SU-DHL-6 (cell line): ENCODE data around the gene CARD19.

Source experiments
- EZH2phosphoT487 ChIP-seq: fragments of 200-600 bp; sonication (generic), shearing (Covaris generic); conservative IDR thresholded peaks from 2 replicates; pipeline ENCODE4 v1.6.1; 2018; ENCODE audit warnings: mild to moderate bottlenecking, antibody characterized with exemption, low read length, moderate library complexity, mixed read lengths
- TF ChIP-seq, protein P1 (sequence below): fragments of 200-600 bp; sonication (generic); IDR thresholded peaks from one replicate; pipeline ENCODE4 v1.5.1; 2017; ENCODE audit warnings: antibody characterized with exemption, mild to moderate bottlenecking, low read length, moderate library complexity; ENCODE audit not compliant: insufficient read depth, poor library complexity, severe bottlenecking

DNA sequence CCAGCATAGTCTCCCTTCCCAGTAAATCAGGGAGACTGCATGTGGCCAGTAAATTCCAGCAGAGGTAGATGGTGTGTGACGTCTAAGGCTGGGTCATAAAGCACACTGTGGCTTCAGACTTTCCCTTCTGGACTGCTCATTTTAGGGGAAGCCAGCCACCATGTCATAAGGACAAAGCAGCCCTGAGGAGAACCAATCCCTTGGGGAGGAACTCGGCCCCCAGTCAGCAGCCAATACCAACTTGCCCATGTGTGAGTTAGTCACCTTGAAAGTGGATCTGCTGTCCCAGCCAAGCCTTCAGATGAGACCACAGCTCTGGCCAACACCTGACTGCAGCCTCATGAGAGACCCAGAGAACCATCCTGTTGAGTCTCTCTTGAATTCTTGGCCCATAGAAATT is 52.7 kb downstream of the CARD19 start:
- TF ChIP-seq, protein P1, sequence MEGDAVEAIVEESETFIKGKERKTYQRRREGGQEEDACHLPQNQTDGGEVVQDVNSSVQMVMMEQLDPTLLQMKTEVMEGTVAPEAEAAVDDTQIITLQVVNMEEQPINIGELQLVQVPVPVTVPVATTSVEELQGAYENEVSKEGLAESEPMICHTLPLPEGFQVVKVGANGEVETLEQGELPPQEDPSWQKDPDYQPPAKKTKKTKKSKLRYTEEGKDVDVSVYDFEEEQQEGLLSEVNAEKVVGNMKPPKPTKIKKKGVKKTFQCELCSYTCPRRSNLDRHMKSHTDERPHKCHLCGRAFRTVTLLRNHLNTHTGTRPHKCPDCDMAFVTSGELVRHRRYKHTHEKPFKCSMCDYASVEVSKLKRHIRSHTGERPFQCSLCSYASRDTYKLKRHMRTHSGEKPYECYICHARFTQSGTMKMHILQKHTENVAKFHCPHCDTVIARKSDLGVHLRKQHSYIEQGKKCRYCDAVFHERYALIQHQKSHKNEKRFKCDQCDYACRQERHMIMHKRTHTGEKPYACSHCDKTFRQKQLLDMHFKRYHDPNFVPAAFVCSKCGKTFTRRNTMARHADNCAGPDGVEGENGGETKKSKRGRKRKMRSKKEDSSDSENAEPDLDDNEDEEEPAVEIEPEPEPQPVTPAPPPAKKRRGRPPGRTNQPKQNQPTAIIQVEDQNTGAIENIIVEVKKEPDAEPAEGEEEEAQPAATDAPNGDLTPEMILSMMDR: no peak
- no peak for TF ChIP-seq EZH2phosphoT487
